Measurements from ENCODE around the gene JARID2.

Gene JARID2

GRCh38 chr6:15380351-15380750, 134.5 kb downstream of the JARID2 start:
- TF ChIP-seq, protein P1, sequence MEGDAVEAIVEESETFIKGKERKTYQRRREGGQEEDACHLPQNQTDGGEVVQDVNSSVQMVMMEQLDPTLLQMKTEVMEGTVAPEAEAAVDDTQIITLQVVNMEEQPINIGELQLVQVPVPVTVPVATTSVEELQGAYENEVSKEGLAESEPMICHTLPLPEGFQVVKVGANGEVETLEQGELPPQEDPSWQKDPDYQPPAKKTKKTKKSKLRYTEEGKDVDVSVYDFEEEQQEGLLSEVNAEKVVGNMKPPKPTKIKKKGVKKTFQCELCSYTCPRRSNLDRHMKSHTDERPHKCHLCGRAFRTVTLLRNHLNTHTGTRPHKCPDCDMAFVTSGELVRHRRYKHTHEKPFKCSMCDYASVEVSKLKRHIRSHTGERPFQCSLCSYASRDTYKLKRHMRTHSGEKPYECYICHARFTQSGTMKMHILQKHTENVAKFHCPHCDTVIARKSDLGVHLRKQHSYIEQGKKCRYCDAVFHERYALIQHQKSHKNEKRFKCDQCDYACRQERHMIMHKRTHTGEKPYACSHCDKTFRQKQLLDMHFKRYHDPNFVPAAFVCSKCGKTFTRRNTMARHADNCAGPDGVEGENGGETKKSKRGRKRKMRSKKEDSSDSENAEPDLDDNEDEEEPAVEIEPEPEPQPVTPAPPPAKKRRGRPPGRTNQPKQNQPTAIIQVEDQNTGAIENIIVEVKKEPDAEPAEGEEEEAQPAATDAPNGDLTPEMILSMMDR (IDR thresholded peaks at IDR 0.05; ENCODE audit: low read depth, low read length), result no peak

GRCh38 chr6:15382089-15382488, 136.2 kb downstream of the JARID2 start:
- no peak overlapping the region for H3K4me3 ChIP-seq (ENCODE audit: low read depth, low read length)
- TF ChIP-seq, protein P1 (IDR thresholded peaks at IDR 0.05; ENCODE audit: low read depth, low read length), result no peak

More at GRCh38 chr6:15380351-15380750, 134.5 kb downstream of the JARID2 start:
- no peak overlapping the region for H3K4me3 ChIP-seq (ENCODE audit: low read depth, low read length)

- no peak overlapping the region for H3K4me3 ChIP-seq (ENCODE audit: low read depth, low read length)
- TF ChIP-seq, protein P1 (IDR thresholded peaks at IDR 0.05; ENCODE audit: low read depth, low read length), result no peak
Measured at GRCh38 chr6:15382712-15383111, 136.8 kb downstream of the JARID2 start.

DNA sequence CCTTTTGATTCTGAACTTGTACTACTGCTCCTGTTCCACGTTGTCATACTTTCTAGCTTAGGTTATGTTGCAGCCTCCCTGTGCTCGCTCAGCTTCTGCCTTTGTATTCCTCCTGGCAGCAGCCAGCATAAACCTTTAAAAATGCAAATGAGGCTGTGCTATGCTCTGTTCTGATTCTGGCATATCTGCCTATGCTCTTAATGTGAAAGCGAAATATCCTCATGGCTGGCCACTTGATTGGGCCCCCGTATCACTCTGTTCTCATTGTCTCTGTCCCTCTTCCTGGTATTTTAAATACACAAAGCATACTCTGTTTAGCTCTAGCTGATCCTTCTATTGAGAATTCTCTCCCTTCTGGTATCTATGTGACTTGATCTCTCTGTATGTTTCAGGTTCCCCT, 139.0 kb downstream of the JARID2 start:
- TF ChIP-seq, protein P1 (IDR thresholded peaks at IDR 0.05; ENCODE audit: low read depth, low read length), result no peak
- H3K4me3 ChIP-seq (ENCODE audit: low read depth, low read length), result no peak overlapping the region

DNA sequence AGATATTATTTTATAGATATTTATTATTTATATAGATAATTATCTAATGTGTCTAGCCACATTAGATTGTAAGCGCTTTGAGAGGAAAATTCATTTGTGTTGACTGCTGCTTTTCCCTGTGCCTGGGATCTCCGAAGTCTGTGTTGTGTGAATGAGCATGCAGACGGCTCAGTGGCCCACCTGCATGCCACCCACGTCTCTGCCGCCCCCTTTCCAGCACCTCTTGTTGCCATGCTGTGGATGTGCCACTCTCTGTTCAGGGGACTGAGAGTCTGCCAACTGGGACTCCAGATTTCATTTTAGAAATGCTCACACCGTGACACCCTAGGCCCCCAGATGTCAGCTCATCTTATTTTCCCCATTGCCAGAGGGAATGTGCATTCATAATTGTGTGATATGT, 139.7 kb downstream of the JARID2 start:
- TF ChIP-seq, protein P1 (IDR thresholded peaks at IDR 0.05; ENCODE audit: low read depth, low read length), result no peak
- no peak overlapping the region for H3K4me3 ChIP-seq (ENCODE audit: low read depth, low read length)

- no peak overlapping the region for H3K4me3 ChIP-seq (ENCODE audit: low read depth, low read length)
- TF ChIP-seq, protein P1 (IDR thresholded peaks at IDR 0.05; ENCODE audit: low read depth, low read length), result no peak
Measured at GRCh38 chr6:15386110-15386755, 140.4 kb downstream of the JARID2 start.

DNA sequence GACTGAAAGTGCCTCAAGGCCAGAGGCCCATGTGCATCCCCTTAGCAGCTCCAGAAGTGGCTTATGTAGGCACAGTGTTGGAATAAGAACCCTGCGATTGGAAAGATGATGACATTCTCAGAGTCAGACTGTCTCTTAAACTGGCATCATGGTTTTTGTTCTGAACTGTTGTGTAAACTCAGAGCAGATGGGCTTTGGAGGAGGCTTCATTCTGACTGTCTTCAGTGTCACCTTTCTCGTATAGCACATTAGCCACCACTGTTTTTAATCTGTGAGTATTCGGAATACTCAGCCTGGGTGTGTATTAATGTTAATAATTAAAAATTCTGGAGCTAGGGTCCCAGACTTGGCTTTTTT, 140.9 kb downstream of the JARID2 start:
- TF ChIP-seq, protein P1 (IDR thresholded peaks at IDR 0.05; ENCODE audit: low read depth, low read length), result no peak
- H3K4me3 ChIP-seq (ENCODE audit: low read depth, low read length), result no peak overlapping the region
